Epithelial cell of proximal tubule (primary cell): ENCODE results near the gene PAAF1. TPM values are rescaled to one million over a fixed set of nuclear protein-coding genes. Genes with fewer than 3 reads are reported as not detected.
"Not testable (repeated sequence)": the region's sequence is repeated elsewhere in the genome, so short reads cannot be mapped to it uniquely, and the experiment has no call there.

ENCODE experiments used
- DNase-seq: peaks from one replicate; pipeline ENCODE4 v3.0.0-alpha.2; 2011; ENCODE audit warnings: low read depth
- H3K4me3 ChIP-seq: 2 replicates; pipeline ENCODE4 v1.5.1; 2011; ENCODE audit warnings: low read depth, mild to moderate bottlenecking, low read length
- total RNA-seq: library from RNA; depleted of rRNA; stranded (reverse); fragments of >200 nt; gene quantifications from 2 replicates; pipeline ENCODE4 v1.2.3, GENCODE V29; 2015
- TF ChIP-seq, protein P1 (sequence below): conservative IDR thresholded peaks from 2 replicates; pipeline ENCODE4 v1.5.1; 2012; ENCODE audit warnings: low read depth, mild to moderate bottlenecking, low read length

PAAF1 gene
- total RNA-seq, 1 donor from 2014 or later, result 6.0 TPM

DNA sequence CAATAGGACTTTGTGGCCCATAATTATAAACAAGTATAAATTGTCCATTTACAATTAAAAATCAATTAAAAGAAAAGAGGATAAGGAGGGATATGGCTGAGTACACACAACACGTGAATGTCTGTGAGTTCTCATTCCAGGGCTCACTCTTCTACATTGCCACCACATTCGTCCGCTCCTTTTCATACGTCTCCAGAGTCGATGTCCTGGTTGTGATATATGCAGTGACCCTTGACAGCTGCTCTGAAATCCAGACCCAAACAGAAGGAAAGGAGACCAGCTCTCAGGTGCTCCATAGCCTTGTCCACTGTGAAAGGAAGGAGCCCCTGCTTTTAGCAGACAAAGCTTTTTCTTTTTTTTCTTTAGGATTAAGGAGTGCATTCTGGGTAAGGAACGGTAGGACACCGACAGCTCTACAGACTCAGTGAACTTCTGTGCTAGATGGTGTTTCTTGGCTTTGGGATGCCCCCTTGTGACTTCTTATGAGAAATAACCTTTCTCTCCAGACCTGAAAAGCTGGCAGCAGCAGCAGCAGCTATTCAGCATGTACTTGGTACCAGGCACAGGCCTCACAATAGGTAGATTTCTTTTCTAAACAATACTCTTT, 54.3 kb downstream of the PAAF1 start:
- DNase-seq, result no peak
- TF ChIP-seq, protein P1, sequence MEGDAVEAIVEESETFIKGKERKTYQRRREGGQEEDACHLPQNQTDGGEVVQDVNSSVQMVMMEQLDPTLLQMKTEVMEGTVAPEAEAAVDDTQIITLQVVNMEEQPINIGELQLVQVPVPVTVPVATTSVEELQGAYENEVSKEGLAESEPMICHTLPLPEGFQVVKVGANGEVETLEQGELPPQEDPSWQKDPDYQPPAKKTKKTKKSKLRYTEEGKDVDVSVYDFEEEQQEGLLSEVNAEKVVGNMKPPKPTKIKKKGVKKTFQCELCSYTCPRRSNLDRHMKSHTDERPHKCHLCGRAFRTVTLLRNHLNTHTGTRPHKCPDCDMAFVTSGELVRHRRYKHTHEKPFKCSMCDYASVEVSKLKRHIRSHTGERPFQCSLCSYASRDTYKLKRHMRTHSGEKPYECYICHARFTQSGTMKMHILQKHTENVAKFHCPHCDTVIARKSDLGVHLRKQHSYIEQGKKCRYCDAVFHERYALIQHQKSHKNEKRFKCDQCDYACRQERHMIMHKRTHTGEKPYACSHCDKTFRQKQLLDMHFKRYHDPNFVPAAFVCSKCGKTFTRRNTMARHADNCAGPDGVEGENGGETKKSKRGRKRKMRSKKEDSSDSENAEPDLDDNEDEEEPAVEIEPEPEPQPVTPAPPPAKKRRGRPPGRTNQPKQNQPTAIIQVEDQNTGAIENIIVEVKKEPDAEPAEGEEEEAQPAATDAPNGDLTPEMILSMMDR, result peak; percentile 71
- H3K4me3 ChIP-seq, result no peak overlapping the region

DNA sequence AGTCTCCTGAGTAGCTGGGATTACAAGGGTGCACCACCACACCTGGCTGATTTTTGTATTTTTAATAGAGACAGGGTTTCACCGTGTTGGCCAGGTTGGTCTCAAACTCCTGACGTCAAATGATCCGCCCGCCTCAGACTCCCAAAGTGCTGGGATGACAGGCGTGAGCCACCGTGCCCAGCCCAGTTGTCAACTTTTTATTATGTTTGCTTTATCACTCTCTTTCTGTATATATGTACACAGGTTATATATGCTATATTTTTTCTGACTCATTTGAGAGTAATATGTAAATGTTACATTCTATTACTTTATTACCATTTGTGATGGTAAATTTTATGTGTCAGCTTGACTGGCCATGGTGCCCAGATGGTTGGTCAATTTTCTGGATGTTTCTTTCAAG, 55.2 kb downstream of the PAAF1 start:
- no peak for DNase-seq
- TF ChIP-seq, protein P1, result no peak
- no peak overlapping the region for H3K4me3 ChIP-seq

DNA sequence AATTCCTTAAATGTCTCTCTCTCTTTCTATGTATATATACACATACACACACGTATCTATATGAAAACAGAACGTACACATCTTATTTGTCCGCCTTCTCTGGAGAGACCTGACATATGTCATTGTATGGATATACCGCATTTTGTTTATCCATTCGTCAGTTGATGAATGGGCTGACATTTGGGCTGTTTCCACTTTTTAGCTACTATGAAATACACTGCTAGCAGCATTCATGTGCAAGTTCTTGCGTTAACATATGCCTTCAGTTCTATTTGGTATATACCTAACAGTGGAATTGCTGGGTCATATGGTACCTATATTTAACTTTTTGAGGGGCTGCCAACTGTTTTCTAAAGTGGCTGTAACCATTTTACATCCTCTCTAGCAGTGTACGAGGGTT, 56.0 kb downstream of the PAAF1 start:
- DNase-seq, result no peak
- no peak overlapping the region for H3K4me3 ChIP-seq
- TF ChIP-seq, protein P1, result no peak

DNA sequence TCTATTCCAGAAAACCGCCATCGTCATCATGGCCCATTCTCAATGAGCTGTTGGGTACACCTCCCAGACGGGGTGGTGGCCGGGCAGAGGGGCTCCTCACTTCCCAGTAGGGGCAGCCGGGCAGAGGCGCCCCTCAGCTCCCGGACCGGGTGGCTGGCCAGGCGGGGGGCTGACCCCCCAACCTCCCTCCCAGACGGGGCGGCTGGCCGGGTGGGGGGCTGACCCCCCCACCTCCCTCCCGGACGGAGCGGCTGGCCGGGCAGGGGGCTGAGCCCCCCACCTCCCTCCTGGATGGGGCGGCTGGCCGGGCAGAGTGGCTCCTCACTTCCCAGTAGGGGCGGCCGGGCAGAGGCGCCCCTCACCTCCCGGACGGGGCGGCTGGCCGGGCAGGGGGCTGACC, 59.2 kb downstream of the PAAF1 start:
- not testable (repeated sequence) for H3K4me3 ChIP-seq, DNase-seq

DNA sequence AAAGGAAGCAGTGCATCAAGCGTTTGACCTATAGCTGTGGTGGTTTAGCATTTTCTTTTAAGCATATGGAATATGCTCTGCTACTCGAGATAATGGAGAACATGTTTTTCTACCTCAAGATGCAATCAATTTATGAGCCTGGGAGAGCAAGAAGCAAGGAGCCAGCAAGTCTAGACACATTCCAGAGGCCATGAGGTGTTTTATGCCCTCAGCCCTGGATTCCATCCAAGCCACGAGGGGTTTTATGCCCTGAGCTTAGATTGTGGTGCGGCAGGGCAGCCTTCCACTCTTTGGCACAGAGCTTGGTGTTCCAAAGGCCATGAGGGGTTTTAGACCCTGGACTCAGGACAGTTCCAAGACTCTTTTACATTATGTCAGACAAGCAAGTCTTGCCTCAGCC, 62.3 kb downstream of the PAAF1 start:
- H3K4me3 ChIP-seq, result no peak overlapping the region
- no peak for DNase-seq
- TF ChIP-seq, protein P1, result no peak

DNA sequence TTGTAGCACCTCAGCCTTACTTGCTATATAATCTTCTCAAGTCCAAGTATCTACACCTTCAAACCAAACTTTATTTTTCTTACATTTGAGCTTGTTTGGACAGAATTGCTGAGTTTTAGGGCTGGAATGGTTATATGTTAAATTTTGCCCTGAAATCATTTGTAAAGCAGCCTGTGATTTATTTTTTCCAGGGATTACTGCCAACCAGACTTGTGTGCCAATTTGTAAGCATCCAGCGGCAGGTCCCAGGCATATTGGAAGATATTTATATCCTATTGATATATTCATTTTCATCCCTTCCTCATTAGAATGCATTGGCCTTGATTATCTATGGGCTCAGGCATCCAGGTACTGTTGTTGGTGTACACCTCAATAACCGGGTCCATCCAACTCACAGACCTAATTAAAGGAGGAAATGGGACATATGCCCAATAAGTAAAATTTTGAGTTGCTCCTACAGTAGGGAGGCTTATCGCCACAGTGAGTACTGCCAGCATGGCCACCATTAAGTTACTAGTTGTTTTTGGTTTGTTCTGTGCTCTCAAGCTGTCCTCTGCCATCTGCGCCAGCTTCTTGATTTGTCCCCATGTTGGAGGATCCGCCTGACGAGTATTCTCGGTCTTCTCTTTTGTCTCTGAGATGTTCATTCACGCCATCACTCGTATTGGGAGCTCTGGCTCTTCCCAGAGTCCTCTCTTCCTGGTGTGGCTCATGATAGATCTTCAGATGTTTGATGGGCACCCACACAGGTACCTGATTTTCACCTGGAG, 64.2 kb downstream of the PAAF1 start:
- H3K4me3 ChIP-seq, result no peak overlapping the region
- no peak for DNase-seq
- TF ChIP-seq, protein P1, result no peak

DNA sequence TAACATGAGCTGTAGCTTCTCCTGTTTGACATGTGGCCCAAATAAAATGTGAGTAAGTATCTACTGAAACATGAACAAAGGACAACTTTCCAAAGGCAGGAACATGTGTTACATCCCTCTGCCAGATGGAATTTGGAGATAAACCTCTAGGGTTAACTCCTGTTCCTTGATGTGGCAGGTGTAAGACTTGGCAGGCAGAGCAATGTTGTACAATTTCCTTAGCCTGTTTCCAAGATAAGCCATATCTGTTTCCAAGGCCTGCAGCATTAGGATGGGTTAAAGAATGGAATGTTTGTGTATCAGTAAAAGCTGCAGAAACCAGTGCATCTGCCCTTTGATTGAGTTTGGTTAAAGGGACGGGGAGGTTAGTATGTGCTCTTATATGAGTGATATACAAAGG, 65.2 kb downstream of the PAAF1 start:
- no peak overlapping the region for H3K4me3 ChIP-seq
- TF ChIP-seq, protein P1, result no peak
- DNase-seq, result no peak
